GM21367 (cell line): ENCODE measurements around the gene CRYGC.

Experiments
- ATAC-seq: cut with Tn5 transposase; IDR thresholded peaks from one replicate; pipeline ENCODE4 v1.9.1; 2021; ENCODE audit not compliant: unreplicated experiment

Gene CRYGC

DNA sequence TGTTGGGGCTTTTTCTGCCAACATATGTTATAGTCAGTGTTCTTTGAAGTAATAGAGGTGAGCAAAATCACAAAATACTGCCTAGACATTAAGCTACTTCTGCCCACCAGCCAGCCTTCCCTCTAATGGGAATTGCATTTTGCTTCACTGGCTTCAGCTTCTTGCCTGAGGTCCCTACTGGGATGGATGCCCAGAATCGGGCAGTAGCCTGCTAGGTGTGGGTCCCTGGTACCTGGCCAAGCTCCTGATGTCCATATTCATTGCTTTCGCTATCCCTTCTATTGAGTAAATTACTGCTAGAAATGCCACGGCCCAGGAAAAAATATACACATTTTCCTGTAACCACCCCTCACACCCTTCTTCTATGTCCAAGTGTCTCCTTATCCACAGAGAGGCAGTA is 32.3 kb downstream of the CRYGC start:
- ATAC-seq = no peak

DNA sequence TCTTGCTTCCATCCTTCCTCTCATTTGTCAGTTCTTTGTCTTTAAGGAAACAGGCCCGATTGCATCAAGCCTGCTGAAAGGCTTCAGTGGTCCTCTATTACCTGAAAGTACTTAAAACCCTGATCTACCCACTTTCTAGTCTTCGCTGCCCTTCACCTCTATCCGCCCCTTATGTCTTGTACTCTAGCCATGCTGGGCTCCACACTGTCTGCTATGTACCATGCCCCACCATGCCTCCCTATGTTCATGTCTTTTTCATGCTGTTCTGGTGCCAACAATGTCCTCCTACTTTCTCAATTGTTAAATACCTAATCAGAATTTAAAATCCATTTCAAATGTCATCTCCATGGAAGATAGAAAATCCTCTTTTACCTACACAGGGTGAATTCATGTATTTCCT is 33.5 kb downstream of the CRYGC start:
- ATAC-seq = no peak

DNA sequence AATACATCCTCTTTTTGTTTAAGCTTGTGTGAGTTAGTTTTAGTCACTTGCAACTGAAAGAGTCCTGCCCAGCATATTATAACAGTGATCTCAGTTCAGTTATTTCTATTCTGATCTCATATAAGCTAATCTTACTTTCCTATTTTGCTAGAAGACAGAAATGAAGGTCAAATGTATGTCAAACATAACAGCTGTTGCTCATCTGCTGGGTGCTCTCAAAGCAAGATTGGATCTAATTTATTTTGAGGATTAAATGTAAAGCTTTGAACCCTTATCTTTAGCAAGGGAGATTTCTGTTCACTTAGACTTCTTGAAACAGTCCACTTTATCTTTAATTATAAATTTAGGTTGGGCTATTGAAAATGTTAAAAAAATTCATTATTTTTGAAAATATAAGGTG is 36.5 kb downstream of the CRYGC start:
- ATAC-seq = no peak

DNA sequence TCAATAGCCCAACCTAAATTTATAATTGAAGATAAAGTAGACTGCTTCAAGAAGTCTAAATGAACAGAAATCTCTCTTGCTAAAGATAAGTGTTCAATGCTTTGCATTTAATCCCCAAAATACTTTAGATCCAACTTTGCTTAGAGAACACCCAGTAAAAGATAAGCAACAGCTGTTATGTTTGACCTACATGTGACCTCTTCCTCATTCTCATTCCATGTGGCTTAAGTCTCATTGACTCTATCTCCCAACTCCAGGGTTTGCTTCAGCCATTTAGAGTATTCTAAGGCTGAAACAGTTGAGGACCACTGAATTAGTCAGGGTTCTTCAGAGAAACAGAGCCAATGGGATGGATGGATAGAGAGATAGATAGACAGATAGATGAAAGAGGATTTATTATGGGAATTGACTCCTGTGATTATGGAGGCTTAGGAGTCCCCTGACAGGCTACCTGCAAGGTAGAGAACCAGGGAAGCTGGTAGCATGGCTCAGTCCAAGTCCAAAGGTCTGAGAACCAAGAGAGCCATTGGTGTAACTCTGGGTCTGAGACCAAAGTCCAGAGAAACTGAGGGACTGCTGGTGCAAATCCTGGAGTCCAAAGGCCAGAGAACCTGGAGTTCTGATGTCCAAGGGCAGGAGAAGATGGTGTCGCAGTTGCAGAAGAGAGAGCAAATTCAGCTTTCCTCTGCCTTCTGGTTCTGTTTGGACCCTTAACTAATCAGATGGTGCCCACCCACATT is 37.4 kb downstream of the CRYGC start:
- no peak for ATAC-seq

DNA sequence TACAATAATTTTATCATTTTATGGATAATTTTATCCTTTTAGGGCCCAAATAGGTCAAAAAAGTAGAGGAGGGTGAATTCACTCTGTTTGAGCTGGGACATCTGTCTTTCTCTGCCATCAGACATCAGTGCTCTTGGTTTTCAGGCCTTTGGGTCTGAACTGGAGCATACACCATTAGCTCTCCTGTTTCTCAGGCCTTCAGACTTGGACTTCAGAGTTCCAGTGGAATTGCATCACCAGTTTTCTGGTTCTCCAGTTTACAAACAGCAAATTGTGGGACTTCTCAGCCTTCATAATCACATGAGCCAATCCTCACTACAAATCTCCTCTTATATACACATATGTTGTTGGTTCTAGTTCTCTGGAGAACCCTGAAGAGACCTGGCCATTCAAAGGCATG is 39.2 kb downstream of the CRYGC start:
- ATAC-seq = no peak

DNA sequence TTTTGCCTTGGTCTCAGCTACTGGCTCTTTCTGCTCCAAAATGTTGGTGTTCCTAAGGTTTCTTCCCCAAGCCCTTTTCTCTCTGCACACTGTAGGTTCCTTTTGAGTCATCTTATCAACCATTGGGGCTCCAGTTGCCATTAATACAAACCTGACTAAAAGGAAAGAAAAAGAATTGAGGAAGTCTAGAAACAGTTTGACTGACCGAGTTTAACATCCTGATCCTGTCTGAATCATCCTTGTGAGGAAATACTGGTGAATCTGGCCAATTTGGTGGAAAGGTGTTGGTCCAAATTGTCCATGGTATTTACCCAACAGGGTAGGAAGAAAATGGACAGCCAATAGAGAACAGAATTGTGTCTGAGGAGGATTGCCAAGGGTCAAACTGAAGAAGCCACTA is 43.6 kb downstream of the CRYGC start:
- ATAC-seq = no peak

DNA sequence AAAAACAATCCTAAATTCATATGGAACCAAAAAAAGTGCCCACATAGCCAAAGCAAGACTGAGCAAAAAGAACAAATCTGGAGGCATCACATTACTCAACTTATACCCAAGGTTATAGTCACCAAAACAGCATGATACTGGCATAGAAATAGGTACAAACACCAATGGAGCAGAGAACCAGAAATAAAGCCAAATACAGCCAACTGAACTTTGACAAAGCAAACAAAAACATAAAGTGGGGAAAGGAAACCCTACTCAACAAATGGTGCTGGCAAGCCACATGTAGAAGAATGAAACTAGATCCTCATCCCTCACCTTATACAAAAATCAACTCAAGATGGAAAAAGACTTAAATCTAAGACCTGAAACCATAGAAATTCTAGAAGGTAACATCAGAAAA is 45.8 kb downstream of the CRYGC start:
- no peak for ATAC-seq
